HG03280 (cell line): ENCODE measurements around the gene LGALS4.
"Not testable (repeated sequence)": the region's sequence is repeated elsewhere in the genome, so short reads cannot be mapped to it uniquely, and the experiment has no call there.

Experiments used
- ATAC-seq: cut with Tn5 transposase; IDR thresholded peaks from one replicate; pipeline ENCODE4 v1.9.1; 2021; ENCODE audit warnings: mild to moderate bottlenecking, moderate library complexity; ENCODE audit not compliant: unreplicated experiment

LGALS4 gene

GRCh38 chr19:38842439-38843174 lies 29.9 kb upstream of the LGALS4 start:
- ATAC-seq: no peak

- no peak for ATAC-seq
Observed at GRCh38 chr19:38841787-38842438, 29.2 kb upstream of the LGALS4 start.

GRCh38 chr19:38841180-38841766 lies 28.5 kb upstream of the LGALS4 start:
- no peak for ATAC-seq

GRCh38 chr19:38840583-38840968 lies 27.8 kb upstream of the LGALS4 start:
- ATAC-seq: no peak

- no peak for ATAC-seq
Observed at GRCh38 chr19:38839816-38840582, 27.3 kb upstream of the LGALS4 start.

GRCh38 chr19:38838986-38839761 lies 26.4 kb upstream of the LGALS4 start:
- ATAC-seq: no peak

GRCh38 chr19:38838208-38838985 lies 25.7 kb upstream of the LGALS4 start:
- ATAC-seq: no peak

- no peak for ATAC-seq
Observed at GRCh38 chr19:38837656-38838121, 24.9 kb upstream of the LGALS4 start.

GRCh38 chr19:38836983-38837626 lies 24.4 kb upstream of the LGALS4 start:
- no peak for ATAC-seq

- no peak for ATAC-seq
Observed at GRCh38 chr19:38836159-38836982, 23.6 kb upstream of the LGALS4 start.

GRCh38 chr19:38834590-38834989 lies 21.8 kb upstream of the LGALS4 start:
- ATAC-seq: no peak

GRCh38 chr19:38834104-38834490 lies 21.4 kb upstream of the LGALS4 start:
- no peak for ATAC-seq

GRCh38 chr19:38833092-38833425 lies 20.3 kb upstream of the LGALS4 start:
- no peak for ATAC-seq

- ATAC-seq: peak; percentile 43
Observed at GRCh38 chr19:38831142-38831605, 18.4 kb upstream of the LGALS4 start.

GRCh38 chr19:38830039-38830733 lies 17.4 kb upstream of the LGALS4 start:
- ATAC-seq: no peak

- not testable (repeated sequence) for ATAC-seq
Observed at GRCh38 chr19:38829203-38829602, 16.5 kb upstream of the LGALS4 start.

- ATAC-seq: no peak
Observed at GRCh38 chr19:38826856-38827551, 14.3 kb upstream of the LGALS4 start.
